Endothelial cell of umbilical vein (primary cell): ENCODE measurements around the gene NDUFA1.

ENCODE experiments used
- POLR2A ChIP-seq: IDR thresholded peaks from 2 replicates; pipeline ENCODE4 v1.6.1; 2012; ENCODE audit warnings: low read depth, mild to moderate bottlenecking, control low read depth, low read length
- TF ChIP-seq, protein P1 (sequence below), 2 donors: IDR thresholded peaks; 1 replicate in 1 of 2; 2 replicates in 1 of 2; pipeline ENCODE4 v1.5.1; 2011; ENCODE audit warnings: low read length in 2 of 2, mild to moderate bottlenecking in 2 of 2, moderate library complexity in 2 of 2, control low read depth in 1 of 2, inconsistent platforms in 1 of 2, low read depth in 1 of 2; ENCODE audit not compliant: insufficient read depth in 1 of 2; ENCODE audit errors: extremely low read depth in 1 of 2

DNA sequence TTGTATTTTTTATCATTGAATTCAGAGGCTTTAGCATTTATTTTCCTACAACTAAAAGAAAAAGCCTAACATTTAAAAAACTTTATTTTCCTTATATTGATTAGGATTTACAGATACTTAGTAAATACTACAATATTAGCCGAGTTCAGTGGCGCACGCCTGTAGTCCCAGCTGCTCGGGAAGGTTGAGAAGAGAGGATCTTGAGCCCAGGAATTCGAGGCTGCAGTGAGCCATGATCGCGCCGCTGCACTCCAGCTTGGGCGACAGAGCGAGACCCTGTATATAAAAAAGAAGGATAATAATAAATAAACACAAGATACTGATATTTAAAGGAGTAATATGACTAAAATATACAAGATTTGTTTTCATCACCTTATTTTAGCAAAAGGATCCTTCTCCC lies 18.2 kb upstream of the NDUFA1 start:
- TF ChIP-seq, protein P1, sequence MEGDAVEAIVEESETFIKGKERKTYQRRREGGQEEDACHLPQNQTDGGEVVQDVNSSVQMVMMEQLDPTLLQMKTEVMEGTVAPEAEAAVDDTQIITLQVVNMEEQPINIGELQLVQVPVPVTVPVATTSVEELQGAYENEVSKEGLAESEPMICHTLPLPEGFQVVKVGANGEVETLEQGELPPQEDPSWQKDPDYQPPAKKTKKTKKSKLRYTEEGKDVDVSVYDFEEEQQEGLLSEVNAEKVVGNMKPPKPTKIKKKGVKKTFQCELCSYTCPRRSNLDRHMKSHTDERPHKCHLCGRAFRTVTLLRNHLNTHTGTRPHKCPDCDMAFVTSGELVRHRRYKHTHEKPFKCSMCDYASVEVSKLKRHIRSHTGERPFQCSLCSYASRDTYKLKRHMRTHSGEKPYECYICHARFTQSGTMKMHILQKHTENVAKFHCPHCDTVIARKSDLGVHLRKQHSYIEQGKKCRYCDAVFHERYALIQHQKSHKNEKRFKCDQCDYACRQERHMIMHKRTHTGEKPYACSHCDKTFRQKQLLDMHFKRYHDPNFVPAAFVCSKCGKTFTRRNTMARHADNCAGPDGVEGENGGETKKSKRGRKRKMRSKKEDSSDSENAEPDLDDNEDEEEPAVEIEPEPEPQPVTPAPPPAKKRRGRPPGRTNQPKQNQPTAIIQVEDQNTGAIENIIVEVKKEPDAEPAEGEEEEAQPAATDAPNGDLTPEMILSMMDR (IDR thresholded peaks at IDR 0.05; ENCODE audit: extremely low read depth in 1 of 2, insufficient read depth in 1 of 2, low read depth in 1 of 2, low read length in 2 of 2), result no peak
- TF ChIP-seq POLR2A, result no peak
